ENCODE data around the gene GRB7.

- TF ChIP-seq POLR2A (IDR thresholded peaks at IDR 0.05; ENCODE audit: low read depth, low read length) (no peak), POLR2AphosphoS5 (IDR thresholded peaks at IDR 0.05; ENCODE audit: low read depth, low read length) (peak; percentile 58; the same call in 1 of the 2 replicates), TAF1 (IDR thresholded peaks at IDR 0.05; ENCODE audit: borderline replicate concordance, low read depth, low read length) (no peak)
These were observed 11.1 kb upstream of the GRB7 start for GRCh38 chr17:39726617-39727016.
